OCI-LY7 (cell line): ENCODE results near the gene WRNIP1.

Experiments used
- CTCF ChIP-seq: fragments of 200-600 bp; sonication (generic); conservative IDR thresholded peaks from 2 replicates; pipeline ENCODE4 v1.5.1; 2014; ENCODE audit warnings: mild to moderate bottlenecking, antibody characterized with exemption, low read length, moderate library complexity, mixed read lengths
- EZH2phosphoT487 ChIP-seq: fragments of 200-600 bp; sonication (generic); IDR thresholded peaks from 2 replicates; pipeline ENCODE4 v1.6.1; 2018; ENCODE audit warnings: low read depth, borderline replicate concordance, mild to moderate bottlenecking, mixed run types, antibody characterized with exemption, low read length, moderate library complexity, mixed read lengths

DNA sequence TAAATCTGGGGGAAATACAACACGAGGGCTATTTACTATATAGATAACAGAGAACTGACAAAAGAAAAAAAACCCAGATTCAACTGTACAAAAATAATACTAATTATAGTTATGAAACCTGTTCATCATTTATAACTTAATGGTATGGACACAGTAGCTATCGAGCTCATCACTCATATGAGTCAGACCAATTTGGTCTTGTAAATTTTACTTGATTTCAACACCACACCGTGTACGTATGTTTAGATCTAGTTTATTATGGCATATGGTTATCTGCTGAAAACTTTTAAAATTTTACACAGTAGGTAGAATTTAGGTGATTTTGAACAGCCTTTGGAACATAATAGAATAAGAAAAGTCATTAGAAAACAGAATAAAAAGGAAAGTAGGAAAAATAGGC is 19.9 kb upstream of the WRNIP1 start:
- TF ChIP-seq CTCF (no peak), EZH2phosphoT487 (no peak)
